ENCODE results near the gene PARD3.

PARD3 gene

GRCh38 chr10:34177445-34177844 lies 637.7 kb downstream of the PARD3 start:
- no peak for DNase-seq (ENCODE audit: low read depth)
- no peak for TF ChIP-seq CTCF (IDR thresholded peaks at IDR 0.05; ENCODE audit: insufficient read depth, low read depth, low read length, missing control alignments)
- no peak overlapping the region for H3K4me3 ChIP-seq (ENCODE audit: low read depth, low read length)

- H3K4me3 ChIP-seq (ENCODE audit: low read depth, low read length), result no peak overlapping the region
- no peak for DNase-seq (ENCODE audit: low read depth)
- no peak for TF ChIP-seq CTCF (IDR thresholded peaks at IDR 0.05; ENCODE audit: insufficient read depth, low read depth, low read length, missing control alignments)
Observed at GRCh38 chr10:34176351-34176750, 638.7 kb downstream of the PARD3 start.

DNA sequence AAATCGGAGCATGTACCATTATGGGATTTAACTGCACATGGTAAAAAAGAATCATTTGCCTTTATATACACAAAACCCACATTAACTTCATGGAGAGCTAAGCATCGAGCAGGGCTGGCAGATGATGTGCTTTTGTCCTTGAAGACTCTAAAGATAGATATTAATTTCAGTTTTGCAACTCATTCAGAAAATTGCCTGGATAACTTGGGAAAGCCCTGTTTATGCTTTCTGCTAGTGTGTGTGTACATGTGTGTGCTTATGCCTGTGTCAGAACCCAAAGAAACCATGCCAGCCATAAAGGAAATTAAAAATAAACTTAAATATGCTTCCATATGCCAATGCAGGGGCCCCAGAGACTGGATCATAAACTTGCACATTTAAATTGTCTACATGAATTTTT lies 640.0 kb downstream of the PARD3 start:
- H3K4me3 ChIP-seq (ENCODE audit: low read depth, low read length), result no peak overlapping the region
- no peak for DNase-seq (ENCODE audit: low read depth)
- TF ChIP-seq CTCF (IDR thresholded peaks at IDR 0.05; ENCODE audit: insufficient read depth, low read depth, low read length, missing control alignments), result no peak

- no peak overlapping the region for H3K4me3 ChIP-seq (ENCODE audit: low read depth, low read length)
- no peak for TF ChIP-seq CTCF (IDR thresholded peaks at IDR 0.05; ENCODE audit: insufficient read depth, low read depth, low read length, missing control alignments)
- DNase-seq (ENCODE audit: low read depth), result no peak
Observed at GRCh38 chr10:34172936-34173533, 642.1 kb downstream of the PARD3 start.

- no peak for DNase-seq (ENCODE audit: low read depth)
- TF ChIP-seq CTCF (IDR thresholded peaks at IDR 0.05; ENCODE audit: insufficient read depth, low read depth, low read length, missing control alignments), result no peak
- no peak overlapping the region for H3K4me3 ChIP-seq (ENCODE audit: low read depth, low read length)
Observed at GRCh38 chr10:34171957-34172527, 643.1 kb downstream of the PARD3 start.

- DNase-seq (ENCODE audit: low read depth), result no peak
- no peak for TF ChIP-seq CTCF (IDR thresholded peaks at IDR 0.05; ENCODE audit: insufficient read depth, low read depth, low read length, missing control alignments)
- no peak overlapping the region for H3K4me3 ChIP-seq (ENCODE audit: low read depth, low read length)
Observed at GRCh38 chr10:34169677-34170076, 645.4 kb downstream of the PARD3 start.

- TF ChIP-seq CTCF (IDR thresholded peaks at IDR 0.05; ENCODE audit: insufficient read depth, low read depth, low read length, missing control alignments), result no peak
- DNase-seq (ENCODE audit: low read depth), result no peak
- H3K4me3 ChIP-seq (ENCODE audit: low read depth, low read length), result no peak overlapping the region
Observed at GRCh38 chr10:34169131-34169530, 646.0 kb downstream of the PARD3 start.
